Measurements from ENCODE around the gene HES3.

- TF ChIP-seq CTCF (conservative IDR thresholded peaks at IDR 0.05; ENCODE audit: low read length) (no peak), EZH2phosphoT487 (IDR thresholded peaks at IDR 0.05; ENCODE audit: borderline replicate concordance, low read depth, low read length) (no peak)
Measured at GRCh38 chr1:6208723-6209660, 35.0 kb upstream of the HES3 start.
